NCI-H2227 (cell line): ENCODE results near the gene ZNF555.
"Not testable (repeated sequence)": the region's sequence is repeated elsewhere in the genome, so short reads cannot be mapped to it uniquely, and the experiment has no call there.

Experiments
- DNase-seq: peaks from one replicate; lab custom pipeline; 2025; ENCODE audit not compliant: unreplicated experiment; lab: John Stamatoyannopoulos, UW

ZNF555 gene

GRCh38 chr19:2840794-2841791 is at the start of gene ZNF555:
Gene ZNF555 (plus strand): TSS chr19:2841475. CDS start chr19:2841573, 98 bp downstream.
- DNase-seq: peak; percentile 96

GRCh38 chr19:2791876-2792275 is 49.4 kb upstream of the ZNF555 start:
- no peak for DNase-seq

- DNase-seq: not testable (repeated sequence)
Measured at GRCh38 chr19:2792666-2793065, 48.6 kb upstream of the ZNF555 start.

- no peak for DNase-seq
Measured at GRCh38 chr19:2793126-2793525, 48.1 kb upstream of the ZNF555 start.

- DNase-seq: no peak
Measured at GRCh38 chr19:2793577-2793976, 47.7 kb upstream of the ZNF555 start.

- no peak for DNase-seq
Measured at GRCh38 chr19:2795827-2796658, 45.2 kb upstream of the ZNF555 start.

- DNase-seq: no peak
Measured at GRCh38 chr19:2796659-2797266, 44.5 kb upstream of the ZNF555 start.

- no peak for DNase-seq
Measured at GRCh38 chr19:2797280-2797679, 44.0 kb upstream of the ZNF555 start.

GRCh38 chr19:2798158-2798685 is 43.1 kb upstream of the ZNF555 start:
- no peak for DNase-seq

- DNase-seq: no peak
Measured at GRCh38 chr19:2798733-2799132, 42.5 kb upstream of the ZNF555 start.

- DNase-seq: no peak
Measured at GRCh38 chr19:2799273-2800020, 41.8 kb upstream of the ZNF555 start.

- no peak for DNase-seq
Measured at GRCh38 chr19:2800506-2800905, 40.8 kb upstream of the ZNF555 start.

- DNase-seq: no peak
Measured at GRCh38 chr19:2802826-2803225, 38.4 kb upstream of the ZNF555 start.

- DNase-seq: no peak
Measured at GRCh38 chr19:2803486-2804155, 37.7 kb upstream of the ZNF555 start.

- no peak for DNase-seq
Measured at GRCh38 chr19:2804156-2805004, 36.9 kb upstream of the ZNF555 start.

- no peak for DNase-seq
Measured at GRCh38 chr19:2805261-2805900, 35.9 kb upstream of the ZNF555 start.

- DNase-seq: no peak
Measured at GRCh38 chr19:2805991-2806649, 35.2 kb upstream of the ZNF555 start.
